Osteoblast (primary cell): Measurements from ENCODE around the gene WDR31. TPM values are rescaled to one million over a fixed set of nuclear protein-coding genes. Genes with fewer than 3 reads are reported as not detected.
"Not testable (repeated sequence)": the region's sequence is repeated elsewhere in the genome, so short reads cannot be mapped to it uniquely, and the experiment has no call there.

Experiments
- DNase-seq: peaks from one replicate; pipeline ENCODE4 v3.0.0; 2011; ENCODE audit warnings: low spot score, mixed read lengths; ENCODE audit not compliant: insufficient read length; ENCODE audit errors: missing footprints
- H2AFZ ChIP-seq: 2 replicates; pipeline ENCODE4 v1.6.0; 2011; ENCODE audit warnings: mild to moderate bottlenecking, low read length
- H3K27ac ChIP-seq: 2 replicates; pipeline ENCODE4 v1.5.1; 2011; ENCODE audit warnings: mild to moderate bottlenecking, low read depth, low read length, moderate library complexity
- H3K27me3 ChIP-seq: 2 replicates; pipeline ENCODE4 v1.6.0; 2012; ENCODE audit warnings: mild to moderate bottlenecking, control low read depth, inconsistent platforms, low read length, moderate library complexity; ENCODE audit not compliant: insufficient read depth
- H3K36me3 ChIP-seq: 2 replicates; pipeline ENCODE4 v1.5.1; 2011; ENCODE audit warnings: mild to moderate bottlenecking, low read length, control low read depth, moderate library complexity; ENCODE audit not compliant: insufficient read depth
- H3K4me1 ChIP-seq: 2 replicates; pipeline ENCODE4 v1.5.1; 2011; ENCODE audit warnings: mild to moderate bottlenecking, low read length, control low read depth, moderate library complexity; ENCODE audit not compliant: insufficient read depth
- H3K4me2 ChIP-seq: 2 replicates; pipeline ENCODE4 v1.6.0; 2011; ENCODE audit warnings: mild to moderate bottlenecking, low read length; ENCODE audit not compliant: insufficient read depth
- H3K4me3 ChIP-seq: fragments of 200-600 bp; sonication (generic); 3 replicates; pipeline ENCODE4 v1.5.1; 2012; ENCODE audit warnings: mild to moderate bottlenecking, low read length, inconsistent platforms; ENCODE audit not compliant: insufficient read depth
- H3K79me2 ChIP-seq: 2 replicates; pipeline ENCODE4 v1.6.0; 2012; ENCODE audit warnings: mild to moderate bottlenecking, low read length, control low read depth, inconsistent platforms; ENCODE audit not compliant: insufficient read depth
- H3K9me3 ChIP-seq: 2 replicates; pipeline ENCODE4 v1.5.1; 2011; ENCODE audit warnings: low read depth, low read length, control low read depth
- H4K20me1 ChIP-seq: 2 replicates; pipeline ENCODE4 v1.6.0; 2012; ENCODE audit warnings: mild to moderate bottlenecking, low read length, control low read depth; ENCODE audit not compliant: insufficient read depth
- CTCF ChIP-seq: IDR thresholded peaks from 2 replicates; pipeline ENCODE4 v1.5.1; 2011; ENCODE audit warnings: mild to moderate bottlenecking, low read depth, low read length, moderate library complexity; ENCODE audit errors: extremely low read depth
- total RNA-seq: library from RNA; depleted of rRNA; stranded (reverse); fragments of >200 nt; gene quantifications from 2 replicates; pipeline ENCODE4 v1.2.3, GENCODE V29; 2012

WDR31 gene
- total RNA-seq, 1 donor: 1.4 TPM

- Histone ChIP-seq H3K36me3 (no peaks in the 10 kb centered on the region), H3K27ac (no peak overlapping the region), H4K20me1 (no peaks in the 10 kb centered on the region), H3K4me3 (no peak overlapping the region), H2AFZ (no peak overlapping the region), H3K4me2 (no peak overlapping the region), H3K79me2 (no peaks in the 10 kb centered on the region), H3K27me3 (peaks cover 18% of the 10 kb centered on the region), H3K4me1 (no peaks in the 10 kb centered on the region), H3K9me3 (no peaks in the 10 kb centered on the region)
- TF ChIP-seq CTCF: no peak
- DNase-seq: no peak
Measured at GRCh38 chr9:113299800-113300292, 40.2 kb downstream of the WDR31 start.

GRCh38 chr9:113298924-113299770 lies 40.9 kb downstream of the WDR31 start:
- H3K9me3 ChIP-seq: no peaks in the 10 kb centered on the region
- peaks cover 18% of the 10 kb centered on the region for H3K27me3 ChIP-seq
- no peak overlapping the region for H3K4me2 ChIP-seq

GRCh38 chr9:113298311-113298710 lies 41.8 kb downstream of the WDR31 start:
- Histone ChIP-seq H2AFZ (no peak overlapping the region), H3K27ac (no peak overlapping the region), H3K79me2 (no peaks in the 10 kb centered on the region), H3K9me3 (no peaks in the 10 kb centered on the region), H3K27me3 (peaks cover 18% of the 10 kb centered on the region), H3K4me3 (no peak overlapping the region), H4K20me1 (no peaks in the 10 kb centered on the region), H3K4me1 (no peaks in the 10 kb centered on the region), H3K36me3 (peaks cover 1% of the 10 kb centered on the region), H3K4me2 (no peak overlapping the region)
- TF ChIP-seq CTCF: no peak
- DNase-seq: no peak

More at GRCh38 chr9:113298924-113299770, 40.9 kb downstream of the WDR31 start:
- TF ChIP-seq CTCF: no peak
- Histone ChIP-seq H3K4me3 (no peak overlapping the region), H3K79me2 (no peaks in the 10 kb centered on the region), H3K27ac (no peak overlapping the region), H4K20me1 (no peaks in the 10 kb centered on the region), H3K4me1 (no peaks in the 10 kb centered on the region), H3K36me3 (no peaks in the 10 kb centered on the region), H2AFZ (no peak overlapping the region)
- DNase-seq: no peak

- Histone ChIP-seq H3K79me2 (no peaks in the 10 kb centered on the region), H3K27me3 (peaks cover 18% of the 10 kb centered on the region), H3K9me3 (no peaks in the 10 kb centered on the region), H3K27ac (no peak overlapping the region), H4K20me1 (no peaks in the 10 kb centered on the region), H3K4me2 (peak overlapping the region; percentile 39), H2AFZ (peak overlapping the region; percentile 34), H3K4me3 (no peak overlapping the region), H3K4me1 (no peaks in the 10 kb centered on the region), H3K36me3 (peaks cover 13% of the 10 kb centered on the region)
- TF ChIP-seq CTCF: no peak
- DNase-seq: peak; percentile 77
Measured at GRCh38 chr9:113296796-113297558, 43.1 kb downstream of the WDR31 start.

- not testable (repeated sequence) for DNase-seq
Measured at GRCh38 chr9:113296247-113296646, 43.8 kb downstream of the WDR31 start.

More at GRCh38 chr9:113296247-113296646, 43.8 kb downstream of the WDR31 start:
- H3K27ac ChIP-seq, H3K4me2 ChIP-seq, H3K4me1 ChIP-seq, H3K9me3 ChIP-seq, H2AFZ ChIP-seq, H3K79me2 ChIP-seq, H3K4me3 ChIP-seq, H4K20me1 ChIP-seq: not testable (repeated sequence)
- H3K27me3 ChIP-seq: peaks cover 10% of the 10 kb centered on the region
- H3K36me3 ChIP-seq: peaks cover 21% of the 10 kb centered on the region
